ENCODE data around the gene SYNE3. TPM values are rescaled to one million over a fixed set of nuclear protein-coding genes. Genes with fewer than 3 reads are reported as not detected.

The SYNE3 gene
- total and polyA plus RNA-seq, 10 of the 15 experiments (the other 5 are each of a cell fraction or from before 2014, with no cell fraction given) = 1.4 to 44.1 (median 13.4) TPM

GRCh38 chr14:95493503-95493902 lies 22.9 kb downstream of the SYNE3 start:
- CTCF ChIA-PET = interaction anchor here (0.8 to 6.0 kb wide), 7 partner anchors 8 to 51 kb away, joined by 3 to 36 read pairs (median 5); partner anchors contain the start of gene SYNE3
- Histone ChIP-seq H3K9me3 (replicated peaks; ENCODE audit: control insufficient read depth, insufficient read depth, low read length) (no peaks in the 10 kb centered on the region; the same call in 1 of the 3 replicates), H4K20me1 (ENCODE audit: control insufficient read depth, insufficient read depth) (no peaks in the 10 kb centered on the region), H3K27me3 (replicated peaks in 1 of 2; ENCODE audit: control insufficient read depth in 2 of 2, insufficient read depth in 2 of 2, low read length in 1 of 2) (no peaks in the 10 kb centered on the region), H3K36me3 (ENCODE audit: control insufficient read depth in 2 of 2, insufficient read depth in 2 of 2, low read length in 1 of 2) (peaks cover 0 to 3% of the 10 kb centered on the region in 2 experiments; a peak in 2 of 4 replicates), H2AFZ (ENCODE audit: control insufficient read depth, low read depth, low read length) (no peak overlapping the region), H3K4me2 (ENCODE audit: control insufficient read depth, insufficient read depth) (no peak overlapping the region), H3K4me3 (no peak overlapping the region), H3K4me1 (ENCODE audit: control insufficient read depth, insufficient read depth, low read length) (peaks cover 52% of the 10 kb centered on the region), H3K27ac (ENCODE audit: control insufficient read depth, insufficient read depth) (no peak overlapping the region), H3K9ac (ENCODE audit: control insufficient read depth, insufficient read depth, low read length) (no peak overlapping the region), H3K79me2 (ENCODE audit: control insufficient read depth, insufficient read depth, low read length) (peaks cover 83% of the 10 kb centered on the region)
- BruUV-seq (replicated peaks) = no TSS peak
- 98% methylated on average over 5 of the region's 5 CpGs for WGBS (ENCODE audit: insufficient coverage, insufficient replicate concordance, low lambda C conversion rate, missing lambda C conversion rate)
- DNase-seq (ENCODE audit: low read depth, low spot score) = no peak
- intact Hi-C loops (cut with micrococcal nuclease; ENCODE audit: unreplicated experiment) = no loop called here
- POLR2A ChIA-PET = interaction anchor here (0.5 to 17.4 kb wide), 8 partner anchors 9 to 82 kb away, joined by 3 to 276 read pairs (median 4); partner anchors contain the start of gene SYNE3
- in situ Hi-C loops (cut with MboI) = no loop called here
- no peak for TF ChIP-seq SIN3A (IDR thresholded peaks at IDR 0.05; ENCODE audit: low read depth, low read length)
- TF ChIP-seq, protein P1, sequence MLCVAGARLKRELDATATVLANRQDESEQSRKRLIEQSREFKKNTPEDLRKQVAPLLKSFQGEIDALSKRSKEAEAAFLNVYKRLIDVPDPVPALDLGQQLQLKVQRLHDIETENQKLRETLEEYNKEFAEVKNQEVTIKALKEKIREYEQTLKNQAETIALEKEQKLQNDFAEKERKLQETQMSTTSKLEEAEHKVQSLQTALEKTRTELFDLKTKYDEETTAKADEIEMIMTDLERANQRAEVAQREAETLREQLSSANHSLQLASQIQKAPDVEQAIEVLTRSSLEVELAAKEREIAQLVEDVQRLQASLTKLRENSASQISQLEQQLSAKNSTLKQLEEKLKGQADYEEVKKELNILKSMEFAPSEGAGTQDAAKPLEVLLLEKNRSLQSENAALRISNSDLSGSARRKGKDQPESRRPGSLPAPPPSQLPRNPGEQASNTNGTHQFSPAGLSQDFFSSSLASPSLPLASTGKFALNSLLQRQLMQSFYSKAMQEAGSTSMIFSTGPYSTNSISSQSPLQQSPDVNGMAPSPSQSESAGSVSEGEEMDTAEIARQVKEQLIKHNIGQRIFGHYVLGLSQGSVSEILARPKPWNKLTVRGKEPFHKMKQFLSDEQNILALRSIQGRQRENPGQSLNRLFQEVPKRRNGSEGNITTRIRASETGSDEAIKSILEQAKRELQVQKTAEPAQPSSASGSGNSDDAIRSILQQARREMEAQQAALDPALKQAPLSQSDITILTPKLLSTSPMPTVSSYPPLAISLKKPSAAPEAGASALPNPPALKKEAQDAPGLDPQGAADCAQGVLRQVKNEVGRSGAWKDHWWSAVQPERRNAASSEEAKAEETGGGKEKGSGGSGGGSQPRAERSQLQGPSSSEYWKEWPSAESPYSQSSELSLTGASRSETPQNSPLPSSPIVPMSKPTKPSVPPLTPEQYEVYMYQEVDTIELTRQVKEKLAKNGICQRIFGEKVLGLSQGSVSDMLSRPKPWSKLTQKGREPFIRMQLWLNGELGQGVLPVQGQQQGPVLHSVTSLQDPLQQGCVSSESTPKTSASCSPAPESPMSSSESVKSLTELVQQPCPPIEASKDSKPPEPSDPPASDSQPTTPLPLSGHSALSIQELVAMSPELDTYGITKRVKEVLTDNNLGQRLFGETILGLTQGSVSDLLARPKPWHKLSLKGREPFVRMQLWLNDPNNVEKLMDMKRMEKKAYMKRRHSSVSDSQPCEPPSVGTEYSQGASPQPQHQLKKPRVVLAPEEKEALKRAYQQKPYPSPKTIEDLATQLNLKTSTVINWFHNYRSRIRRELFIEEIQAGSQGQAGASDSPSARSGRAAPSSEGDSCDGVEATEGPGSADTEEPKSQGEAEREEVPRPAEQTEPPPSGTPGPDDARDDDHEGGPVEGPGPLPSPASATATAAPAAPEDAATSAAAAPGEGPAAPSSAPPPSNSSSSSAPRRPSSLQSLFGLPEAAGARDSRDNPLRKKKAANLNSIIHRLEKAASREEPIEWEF (IDR thresholded peaks at IDR 0.05; ENCODE audit: insufficient replicate concordance, low read depth, low read length) = no peak
- TF ChIP-seq, protein P2, sequence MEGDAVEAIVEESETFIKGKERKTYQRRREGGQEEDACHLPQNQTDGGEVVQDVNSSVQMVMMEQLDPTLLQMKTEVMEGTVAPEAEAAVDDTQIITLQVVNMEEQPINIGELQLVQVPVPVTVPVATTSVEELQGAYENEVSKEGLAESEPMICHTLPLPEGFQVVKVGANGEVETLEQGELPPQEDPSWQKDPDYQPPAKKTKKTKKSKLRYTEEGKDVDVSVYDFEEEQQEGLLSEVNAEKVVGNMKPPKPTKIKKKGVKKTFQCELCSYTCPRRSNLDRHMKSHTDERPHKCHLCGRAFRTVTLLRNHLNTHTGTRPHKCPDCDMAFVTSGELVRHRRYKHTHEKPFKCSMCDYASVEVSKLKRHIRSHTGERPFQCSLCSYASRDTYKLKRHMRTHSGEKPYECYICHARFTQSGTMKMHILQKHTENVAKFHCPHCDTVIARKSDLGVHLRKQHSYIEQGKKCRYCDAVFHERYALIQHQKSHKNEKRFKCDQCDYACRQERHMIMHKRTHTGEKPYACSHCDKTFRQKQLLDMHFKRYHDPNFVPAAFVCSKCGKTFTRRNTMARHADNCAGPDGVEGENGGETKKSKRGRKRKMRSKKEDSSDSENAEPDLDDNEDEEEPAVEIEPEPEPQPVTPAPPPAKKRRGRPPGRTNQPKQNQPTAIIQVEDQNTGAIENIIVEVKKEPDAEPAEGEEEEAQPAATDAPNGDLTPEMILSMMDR (IDR thresholded peaks at IDR 0.05 in 2 of 3, conservative IDR thresholded peaks at IDR 0.05 in 1 of 3; ENCODE audit: control insufficient read depth in 2 of 3, extremely low read depth in 1 of 3, insufficient read depth in 1 of 3, low read depth in 3 of 3, low read length in 3 of 3) = no peak
- no peak for TF ChIP-seq RELA (IDR thresholded peaks at IDR 0.05; ENCODE audit: borderline replicate concordance, partially characterized antibody)
- TF ChIP-seq SP1 (IDR thresholded peaks at IDR 0.05; ENCODE audit: low read depth, low read length) = no peak
- no peak for TF ChIP-seq SIX5 (IDR thresholded peaks at IDR 0.05; ENCODE audit: low read depth, low read length, severe bottlenecking)
- no peak for TF ChIP-seq ZNF622 (IDR thresholded peaks at IDR 0.05)
- SMC1A ChIA-PET (ENCODE audit: uncharacterized antibody, unreplicated experiment) = interaction anchor here (0.6 to 8.8 kb wide), 12 partner anchors 10 to 67 kb away, joined by 3 to 69 read pairs (median 4); partner anchors contain the start of gene SYNE3
- no peak for ATAC-seq
- RAD21 ChIA-PET (ENCODE audit: unreplicated experiment) = interaction anchor here (0.8 to 6.5 kb wide), 5 partner anchors 9 to 30 kb away, joined by 3 to 49 read pairs (median 4); partner anchors contain the start of gene SYNE3
- no peak for FAIRE-seq

Data from GM12878 (cell line).